Esophagus squamous epithelium (tissue), 5 donors: ENCODE results near the gene TES. TPM values are rescaled to one million over a fixed set of nuclear protein-coding genes. Genes with fewer than 3 reads are reported as not detected.

Source experiments
- DNase-seq: peaks from one replicate; lab custom pipeline; 2025; lab: John Stamatoyannopoulos, UW
- H3K27ac ChIP-seq, 4 donors: fragments of 200-600 bp; sonication (generic); one replicate each; pipeline ENCODE4 v1.5.1; 2016 to 2019; ENCODE audit warnings: mild to moderate bottlenecking in 1 of 4
- H3K27me3 ChIP-seq, 4 donors: fragments of 200-600 bp; sonication (generic); 1 replicate in 3 of 4; 2 replicates in 1 of 4; pipeline versions ENCODE4 v1.5.1 to v1.6.0; 2017 to 2021; ENCODE audit warnings: antibody characterized with exemption in 1 of 4
- H3K36me3 ChIP-seq, 3 donors: fragments of 200-600 bp; sonication (generic); one replicate each; pipeline ENCODE4 v1.5.1; 2016 to 2019
- H3K4me1 ChIP-seq, 3 donors: fragments of 200-600 bp; sonication (generic); one replicate each; pipeline ENCODE4 v1.5.1; 2017 to 2019
- H3K4me3 ChIP-seq, 4 donors: fragments of 200-600 bp; sonication (generic); 1 replicate in 3 of 4; 2 replicates in 1 of 4; pipeline ENCODE4 v1.5.1; 2016 to 2019; ENCODE audit warnings: mild to moderate bottlenecking in 2 of 4, moderate library complexity in 1 of 4
- H3K9me3 ChIP-seq, 3 donors: fragments of 200-600 bp; sonication (generic); one replicate each; pipeline ENCODE4 v1.5.1; 2016 to 2019
- POLR2A ChIP-seq, 4 donors: fragments of 450-650 bp; IDR thresholded peaks; one replicate each; pipeline ENCODE4 v1.6.1; 2017; ENCODE audit warnings: antibody characterized with exemption in 4 of 4, mild to moderate bottlenecking in 4 of 4, moderate library complexity in 3 of 4
- WGBS, 2 donors: methylation state at CpG; one replicate each; pipeline ENCODE4 v1.1.5; 2018; 5-methylcytosine and 5-hydroxymethylcytosine counted together
- intact Hi-C: fragments of 100-400 bp; cut with DNase I; formaldehyde crosslinking; loops from one replicate; pipeline ENCODE4 v1.15.0; 2022
- total RNA-seq, 4 donors: library from RNA; depleted of rRNA; stranded (reverse); fragments of >200 nt; gene quantifications; one replicate each; pipeline ENCODE4 v1.1.0, GENCODE V29; 2016
- TF ChIP-seq, protein P1 (sequence below), 6 experiments: fragments of 450-650 bp in 4 of 6; fragments of 200-600 bp in 2 of 6; sonication (generic) in 2 of 6; IDR thresholded peaks; one replicate each; pipeline ENCODE4 v1.5.1; 2016 to 2019; ENCODE audit warnings: antibody characterized with exemption in 6 of 6, mild to moderate bottlenecking in 4 of 6, moderate library complexity in 4 of 6
- donor health status: DM: yes; HTN: yes; CAD: no.

Gene TES
- total RNA-seq, 4 donors from 2014 or later = 34.8 to 155 (median 67.0) TPM

- no peaks in the 10 kb centered on the region for H3K27me3 ChIP-seq
- DNase-seq = no peak
- no peaks in the 10 kb centered on the region for H3K36me3 ChIP-seq
- H3K4me1 ChIP-seq = peaks cover 0 to 10% (median 0%) of the 10 kb centered on the region in 3 donors
- no peaks in the 10 kb centered on the region for H3K9me3 ChIP-seq
- no peak overlapping the region for H3K27ac ChIP-seq
- intact Hi-C loops = no loop called here
- H3K4me3 ChIP-seq = no peak overlapping the region
- no peak for TF ChIP-seq POLR2A (IDR thresholded peaks at IDR 0.05)
- TF ChIP-seq, protein P1, sequence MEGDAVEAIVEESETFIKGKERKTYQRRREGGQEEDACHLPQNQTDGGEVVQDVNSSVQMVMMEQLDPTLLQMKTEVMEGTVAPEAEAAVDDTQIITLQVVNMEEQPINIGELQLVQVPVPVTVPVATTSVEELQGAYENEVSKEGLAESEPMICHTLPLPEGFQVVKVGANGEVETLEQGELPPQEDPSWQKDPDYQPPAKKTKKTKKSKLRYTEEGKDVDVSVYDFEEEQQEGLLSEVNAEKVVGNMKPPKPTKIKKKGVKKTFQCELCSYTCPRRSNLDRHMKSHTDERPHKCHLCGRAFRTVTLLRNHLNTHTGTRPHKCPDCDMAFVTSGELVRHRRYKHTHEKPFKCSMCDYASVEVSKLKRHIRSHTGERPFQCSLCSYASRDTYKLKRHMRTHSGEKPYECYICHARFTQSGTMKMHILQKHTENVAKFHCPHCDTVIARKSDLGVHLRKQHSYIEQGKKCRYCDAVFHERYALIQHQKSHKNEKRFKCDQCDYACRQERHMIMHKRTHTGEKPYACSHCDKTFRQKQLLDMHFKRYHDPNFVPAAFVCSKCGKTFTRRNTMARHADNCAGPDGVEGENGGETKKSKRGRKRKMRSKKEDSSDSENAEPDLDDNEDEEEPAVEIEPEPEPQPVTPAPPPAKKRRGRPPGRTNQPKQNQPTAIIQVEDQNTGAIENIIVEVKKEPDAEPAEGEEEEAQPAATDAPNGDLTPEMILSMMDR (IDR thresholded peaks at IDR 0.05) = no peak
- WGBS, 2 donors = 54 to 83% methylated on average over 3 of the region's 3 CpGs
Measured at GRCh38 chr7:116265881-116266280, 55.5 kb downstream of the TES start.

DNA sequence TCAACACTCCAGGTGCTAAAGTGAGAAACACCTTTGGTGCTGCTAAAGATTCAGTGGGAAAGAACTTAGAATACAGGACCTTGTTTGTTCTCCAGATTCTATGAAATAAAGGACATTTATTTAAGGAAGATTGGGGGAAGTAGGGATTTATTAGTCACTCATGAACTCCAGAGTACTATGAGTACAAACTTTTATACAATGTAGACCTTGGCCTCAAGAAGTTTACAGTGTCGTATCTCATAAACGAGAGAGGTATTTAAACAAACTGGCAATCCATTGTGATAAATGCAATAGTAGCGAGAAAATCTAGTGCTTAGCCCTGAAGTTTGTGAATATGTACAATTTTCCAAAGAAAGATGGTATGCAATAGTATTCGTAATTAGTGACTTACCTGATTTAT lies 59.1 kb downstream of the TES start:
- 79 to 87% methylated on average over 4 of the region's 4 CpGs for whole genome bisulfite sequencing, 2 donors
- DNase-seq = no peak
- intact Hi-C loops = no loop called here
- TF ChIP-seq, protein P1 (IDR thresholded peaks at IDR 0.05) = no peak
- no peak for TF ChIP-seq POLR2A (IDR thresholded peaks at IDR 0.05)
- Histone ChIP-seq H3K27me3 (no peaks in the 10 kb centered on the region), H3K36me3 (no peaks in the 10 kb centered on the region), H3K27ac (no peak overlapping the region), H3K9me3 (no peaks in the 10 kb centered on the region), H3K4me3 (no peak overlapping the region), H3K4me1 (peaks cover 3 to 28% (median 13%) of the 10 kb centered on the region in 3 donors)

GRCh38 chr7:116271161-116271913 lies 61.0 kb downstream of the TES start:
- intact Hi-C loops = no loop called here
- DNase-seq = no peak
- H3K4me1 ChIP-seq = peaks cover 3 to 28% (median 13%) of the 10 kb centered on the region in 3 donors
- H3K27me3 ChIP-seq = no peaks in the 10 kb centered on the region
- no peak for TF ChIP-seq POLR2A (IDR thresholded peaks at IDR 0.05)
- TF ChIP-seq, protein P1 (IDR thresholded peaks at IDR 0.05) = no peak
- 26 to 29% methylated on average over 5 of the region's 5 CpGs for WGBS, 2 donors
- H3K27ac ChIP-seq = peak overlapping the region; percentile 4 to 72 (median 70)
- no peaks in the 10 kb centered on the region for H3K9me3 ChIP-seq
- H3K4me3 ChIP-seq = no peak overlapping the region
- H3K36me3 ChIP-seq = no peaks in the 10 kb centered on the region

DNA sequence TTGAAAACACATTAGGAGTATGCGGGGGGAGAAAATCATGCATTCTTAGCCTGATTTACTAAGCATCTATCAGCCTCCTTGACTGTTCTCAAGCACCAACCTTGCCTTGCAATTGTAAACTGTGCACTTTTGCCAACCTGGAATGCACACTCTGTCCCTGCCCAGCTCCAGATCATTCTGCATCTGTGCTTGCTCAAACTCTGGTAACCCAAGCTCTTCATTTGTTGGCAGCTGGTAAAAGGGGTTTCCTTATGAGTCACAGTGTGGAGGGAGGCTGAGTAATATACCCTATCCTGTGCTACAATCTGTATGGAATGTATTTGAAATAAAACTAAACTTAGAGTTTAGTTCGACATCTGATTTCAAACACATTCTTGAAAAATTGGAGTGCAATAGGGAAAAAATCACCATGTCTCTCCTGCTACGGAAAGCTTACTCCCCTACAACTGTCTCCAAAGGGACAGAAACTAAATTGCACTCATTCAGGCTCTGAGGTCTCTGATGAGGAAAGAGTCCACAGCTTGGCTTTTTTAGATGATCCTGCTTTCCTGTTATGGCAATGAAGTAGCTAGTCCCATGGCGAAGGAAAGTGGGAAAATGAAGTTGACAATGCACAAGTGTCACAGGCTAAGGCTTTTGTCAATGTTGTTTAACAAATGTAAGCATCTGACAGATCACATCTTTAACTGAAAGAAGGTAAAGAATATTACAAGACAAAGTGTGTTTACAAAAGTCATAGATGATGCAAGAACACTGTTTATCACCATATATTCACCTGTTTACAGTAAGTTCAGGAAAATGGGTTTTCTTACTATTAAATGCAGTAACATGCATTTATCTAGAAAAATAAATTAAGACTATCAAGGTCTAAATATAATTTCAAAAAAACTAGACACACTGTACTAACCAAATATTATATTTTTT lies 61.9 kb downstream of the TES start:
- no peak for DNase-seq
- no peaks in the 10 kb centered on the region for H3K9me3 ChIP-seq
- H3K4me3 ChIP-seq = peak overlapping the region in 1 of 4 donors; percentile 7
- TF ChIP-seq POLR2A (IDR thresholded peaks at IDR 0.05) = no peak
- TF ChIP-seq, protein P1 (IDR thresholded peaks at IDR 0.05) = no peak
- H3K27me3 ChIP-seq = no peaks in the 10 kb centered on the region
- intact Hi-C loops = no loop called here
- 23 to 31% methylated on average over 4 of the region's 4 CpGs for WGBS, 2 donors
- peak overlapping the region in 3 of 4 donors; percentile 69 to 72 (median 70) for H3K27ac ChIP-seq
- no peaks in the 10 kb centered on the region for H3K36me3 ChIP-seq
- H3K4me1 ChIP-seq = peaks cover 3 to 28% (median 13%) of the 10 kb centered on the region in 3 donors
